IPS-NIHi11 (cell line): ENCODE measurements around the gene SLC20A1.
"Not testable (repeated sequence)": the region's sequence is repeated elsewhere in the genome, so short reads cannot be mapped to it uniquely, and the experiment has no call there.

ENCODE experiments used
- DNase-seq: peaks from one replicate; pipeline ENCODE4 v3.0.0; 2012; ENCODE audit warnings: mixed read lengths, low spot score

The SLC20A1 gene

GRCh38 chr2:112646102-112646719 lies 472 bp downstream of the SLC20A1 start:
- no peak for DNase-seq

- DNase-seq: no peak
Observed at GRCh38 chr2:112646791-112647689, 1.3 kb downstream of the SLC20A1 start.

GRCh38 chr2:112648081-112648480 lies 2.3 kb downstream of the SLC20A1 start:
- DNase-seq: no peak

- DNase-seq: no peak
Observed at GRCh38 chr2:112656679-112657078, 10.9 kb downstream of the SLC20A1 start.

- no peak for DNase-seq
Observed at GRCh38 chr2:112658301-112658700, 12.6 kb downstream of the SLC20A1 start.

GRCh38 chr2:112658839-112659667 lies 13.3 kb downstream of the SLC20A1 start:
- DNase-seq: no peak

- DNase-seq: no peak
Observed at GRCh38 chr2:112660138-112660537, 14.4 kb downstream of the SLC20A1 start.

GRCh38 chr2:112661656-112662305 lies 16.0 kb downstream of the SLC20A1 start:
- no peak for DNase-seq

- DNase-seq: no peak
Observed at GRCh38 chr2:112662704-112663103, 17.0 kb downstream of the SLC20A1 start.

- DNase-seq: no peak
Observed at GRCh38 chr2:112664689-112665088, 18.9 kb downstream of the SLC20A1 start.

- DNase-seq: no peak
Observed at GRCh38 chr2:112665113-112665780, 19.5 kb downstream of the SLC20A1 start.

GRCh38 chr2:112666761-112667122 lies 21.0 kb downstream of the SLC20A1 start:
- DNase-seq: no peak

- not testable (repeated sequence) for DNase-seq
Observed at GRCh38 chr2:112667540-112667939, 21.8 kb downstream of the SLC20A1 start.

- no peak for DNase-seq
Observed at GRCh38 chr2:112669667-112670066, 23.9 kb downstream of the SLC20A1 start.

- DNase-seq: no peak
Observed at GRCh38 chr2:112670252-112671022, 24.7 kb downstream of the SLC20A1 start.

- no peak for DNase-seq
Observed at GRCh38 chr2:112671801-112672200, 26.1 kb downstream of the SLC20A1 start.

- no peak for DNase-seq
Observed at GRCh38 chr2:112673008-112673407, 27.3 kb downstream of the SLC20A1 start.

GRCh38 chr2:112674229-112674628 lies 28.5 kb downstream of the SLC20A1 start:
- no peak for DNase-seq

GRCh38 chr2:112679484-112679883 lies 33.7 kb downstream of the SLC20A1 start:
- DNase-seq: no peak

GRCh38 chr2:112680666-112681101 lies 34.9 kb downstream of the SLC20A1 start:
- DNase-seq: no peak

- DNase-seq: no peak
Observed at GRCh38 chr2:112682101-112682500, 36.4 kb downstream of the SLC20A1 start.
